ENCODE measurements around the gene CD3G.

DNA sequence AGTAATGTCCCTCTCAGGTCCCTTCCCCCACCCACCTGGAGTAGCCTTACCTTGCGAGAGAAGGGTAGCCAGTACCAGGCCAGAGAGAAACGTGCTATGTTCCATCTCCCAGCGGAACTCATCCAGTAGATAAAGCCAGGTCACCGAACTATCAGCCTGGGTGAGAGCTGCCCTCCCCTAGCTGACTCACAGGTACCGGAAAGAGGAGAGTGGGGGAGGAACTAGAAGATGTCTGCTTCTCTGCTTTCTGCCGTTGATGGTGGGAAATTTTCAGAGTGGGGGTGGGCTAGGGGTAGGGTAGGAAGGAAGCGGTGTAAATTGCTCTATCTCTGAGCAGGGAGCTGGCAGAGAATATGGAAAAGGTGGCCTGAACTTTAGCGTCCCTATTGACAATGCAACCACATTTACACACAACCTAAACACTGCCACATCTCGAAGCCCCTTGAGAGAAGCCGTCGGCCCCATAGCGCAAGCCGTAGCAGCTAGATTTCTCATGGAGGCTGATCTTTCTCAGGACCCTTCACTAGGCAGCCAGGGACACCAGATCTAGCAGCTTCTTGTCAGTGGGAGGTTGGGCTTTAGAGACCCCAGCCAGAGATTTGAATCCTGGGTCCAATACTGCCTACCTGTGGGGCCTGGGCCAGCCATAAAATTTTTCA is 1.5 kb upstream of the CD3G start, which contains the start of gene CD3D:
- no peak for TF ChIP-seq ZNF239 (CRISPR knock-in tag; IDR thresholded peaks at IDR 0.05)
- TF ChIP-seq RB1 (IDR thresholded peaks at IDR 0.05; ENCODE audit: low read depth) = no peak
- no peak for TF ChIP-seq ZFX (CRISPR knock-in tag; IDR thresholded peaks at IDR 0.05)
- TF ChIP-seq, protein P1, sequence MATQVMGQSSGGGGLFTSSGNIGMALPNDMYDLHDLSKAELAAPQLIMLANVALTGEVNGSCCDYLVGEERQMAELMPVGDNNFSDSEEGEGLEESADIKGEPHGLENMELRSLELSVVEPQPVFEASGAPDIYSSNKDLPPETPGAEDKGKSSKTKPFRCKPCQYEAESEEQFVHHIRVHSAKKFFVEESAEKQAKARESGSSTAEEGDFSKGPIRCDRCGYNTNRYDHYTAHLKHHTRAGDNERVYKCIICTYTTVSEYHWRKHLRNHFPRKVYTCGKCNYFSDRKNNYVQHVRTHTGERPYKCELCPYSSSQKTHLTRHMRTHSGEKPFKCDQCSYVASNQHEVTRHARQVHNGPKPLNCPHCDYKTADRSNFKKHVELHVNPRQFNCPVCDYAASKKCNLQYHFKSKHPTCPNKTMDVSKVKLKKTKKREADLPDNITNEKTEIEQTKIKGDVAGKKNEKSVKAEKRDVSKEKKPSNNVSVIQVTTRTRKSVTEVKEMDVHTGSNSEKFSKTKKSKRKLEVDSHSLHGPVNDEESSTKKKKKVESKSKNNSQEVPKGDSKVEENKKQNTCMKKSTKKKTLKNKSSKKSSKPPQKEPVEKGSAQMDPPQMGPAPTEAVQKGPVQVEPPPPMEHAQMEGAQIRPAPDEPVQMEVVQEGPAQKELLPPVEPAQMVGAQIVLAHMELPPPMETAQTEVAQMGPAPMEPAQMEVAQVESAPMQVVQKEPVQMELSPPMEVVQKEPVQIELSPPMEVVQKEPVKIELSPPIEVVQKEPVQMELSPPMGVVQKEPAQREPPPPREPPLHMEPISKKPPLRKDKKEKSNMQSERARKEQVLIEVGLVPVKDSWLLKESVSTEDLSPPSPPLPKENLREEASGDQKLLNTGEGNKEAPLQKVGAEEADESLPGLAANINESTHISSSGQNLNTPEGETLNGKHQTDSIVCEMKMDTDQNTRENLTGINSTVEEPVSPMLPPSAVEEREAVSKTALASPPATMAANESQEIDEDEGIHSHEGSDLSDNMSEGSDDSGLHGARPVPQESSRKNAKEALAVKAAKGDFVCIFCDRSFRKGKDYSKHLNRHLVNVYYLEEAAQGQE (IDR thresholded peaks at IDR 0.05; ENCODE audit: borderline replicate concordance) = no peak
- TF ChIP-seq, protein P1 (CRISPR knock-in tag; IDR thresholded peaks at IDR 0.05; ENCODE audit: low read depth) = no peak
- TF ChIP-seq, protein P2, sequence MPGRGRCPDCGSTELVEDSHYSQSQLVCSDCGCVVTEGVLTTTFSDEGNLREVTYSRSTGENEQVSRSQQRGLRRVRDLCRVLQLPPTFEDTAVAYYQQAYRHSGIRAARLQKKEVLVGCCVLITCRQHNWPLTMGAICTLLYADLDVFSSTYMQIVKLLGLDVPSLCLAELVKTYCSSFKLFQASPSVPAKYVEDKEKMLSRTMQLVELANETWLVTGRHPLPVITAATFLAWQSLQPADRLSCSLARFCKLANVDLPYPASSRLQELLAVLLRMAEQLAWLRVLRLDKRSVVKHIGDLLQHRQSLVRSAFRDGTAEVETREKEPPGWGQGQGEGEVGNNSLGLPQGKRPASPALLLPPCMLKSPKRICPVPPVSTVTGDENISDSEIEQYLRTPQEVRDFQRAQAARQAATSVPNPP (IDR thresholded peaks at IDR 0.05; ENCODE audit: borderline replicate concordance, insufficient read depth, insufficient read length) = no peak
- TF ChIP-seq, protein P3, sequence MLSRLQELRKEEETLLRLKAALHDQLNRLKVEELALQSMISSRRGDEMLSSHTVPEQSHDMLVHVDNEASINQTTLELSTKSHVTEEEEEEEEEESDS (CRISPR knock-in tag; IDR thresholded peaks at IDR 0.05) = no peak
- TF ChIP-seq KLF13 (tag; IDR thresholded peaks at IDR 0.05; ENCODE audit: borderline replicate concordance, low read depth) = no peak
- no peak for TF ChIP-seq NCOA1 (IDR thresholded peaks at IDR 0.05; ENCODE audit: low read depth)
- no peak for TF ChIP-seq TBL1XR1 (IDR thresholded peaks at IDR 0.05; ENCODE audit: low read length in 2 of 2)
